ENCODE results near the gene ZNF620.

GRCh38 chr3:40497288-40497687, 8.6 kb upstream of the ZNF620 start:
- TF ChIP-seq CTCF (IDR thresholded peaks at IDR 0.05) (no peak), MAX (IDR thresholded peaks at IDR 0.05) (no peak), NR3C1 (IDR thresholded peaks at IDR 0.05) (no peak), RAD21 (conservative IDR thresholded peaks at IDR 0.05 in 1 of 2, IDR thresholded peaks at IDR 0.05 in 1 of 2) (no peak), EP300 (IDR thresholded peaks at IDR 0.05) (no peak), HMGXB4 (CRISPR knock-in tag; IDR thresholded peaks at IDR 0.05; ENCODE audit: borderline replicate concordance) (no peak), CEBPB (IDR thresholded peaks at IDR 0.05) (no peak), POLR2A (IDR thresholded peaks at IDR 0.05; ENCODE audit: low read length) (no peak), JUN (IDR thresholded peaks at IDR 0.05) (no peak), CHD4 (IDR thresholded peaks at IDR 0.05; ENCODE audit: borderline replicate concordance) (no peak)
